HAP-1 (cell line): ENCODE data around the gene SLC9A1.

ENCODE experiments used
- DNase-seq, 2 experiments: peaks; one replicate each; pipeline ENCODE4 v3.0.0-alpha.2; 2016 to 2020; ENCODE audit warnings: low spot score in 2 of 2
- H3K27me3 ChIP-seq: fragments of 250-450 bp; sonication (Bioruptor Pico); 2 replicates; pipeline ENCODE4 v1.5.1; 2020; ENCODE audit warnings: low read depth, mild to moderate bottlenecking, moderate library complexity
- H3K36me3 ChIP-seq: fragments of 250-450 bp; sonication (Bioruptor Pico); replicated peaks from 2 replicates; pipeline ENCODE4 v1.5.1; 2020; ENCODE audit warnings: mild to moderate bottlenecking
- H3K4me1 ChIP-seq: fragments of 250-450 bp; sonication (Bioruptor Pico); 2 replicates; pipeline ENCODE4 v1.5.1; 2020; ENCODE audit warnings: mild to moderate bottlenecking
- H3K4me3 ChIP-seq: fragments of 250-450 bp; sonication (Bioruptor Pico); 2 replicates; pipeline ENCODE4 v1.5.1; 2020; ENCODE audit warnings: mild to moderate bottlenecking, moderate library complexity
- H3K9me3 ChIP-seq: fragments of 250-450 bp; sonication (Bioruptor Pico); 2 replicates; pipeline ENCODE4 v1.5.1; 2020; ENCODE audit warnings: mild to moderate bottlenecking, moderate library complexity
- in situ Hi-C: fragments of 300-500 bp; cut with MboI; formaldehyde crosslinking; loops from 3 replicates; pipeline ENCODE4 v1.14.3; 2020; ENCODE audit warnings: low sequenced_read_pairs, inconsistent platforms, mixed read lengths

SLC9A1 gene

GRCh38 chr1:27162090-27162489 is 7.2 kb upstream of the SLC9A1 start:
- Histone ChIP-seq H3K4me3 (no peak overlapping the region), H3K27me3 (no peaks in the 10 kb centered on the region), H3K36me3 (no peaks in the 10 kb centered on the region), H3K9me3 (no peaks in the 10 kb centered on the region), H3K4me1 (no peaks in the 10 kb centered on the region)
- in situ Hi-C loops: no loop called here
- no peak for DNase-seq

GRCh38 chr1:27161594-27161993 is 6.7 kb upstream of the SLC9A1 start:
- Histone ChIP-seq H3K4me3 (no peak overlapping the region), H3K27me3 (no peaks in the 10 kb centered on the region), H3K4me1 (no peaks in the 10 kb centered on the region), H3K36me3 (no peaks in the 10 kb centered on the region), H3K9me3 (no peaks in the 10 kb centered on the region)
- DNase-seq: no peak
- in situ Hi-C loops: no loop called here

GRCh38 chr1:27157194-27157593 is 2.3 kb upstream of the SLC9A1 start:
- H3K36me3 ChIP-seq: no peaks in the 10 kb centered on the region
- in situ Hi-C loops: no loop called here
- no peaks in the 10 kb centered on the region for H3K27me3 ChIP-seq
- H3K4me1 ChIP-seq: peaks cover 26% of the 10 kb centered on the region
- H3K4me3 ChIP-seq: no peak overlapping the region
- no peak for DNase-seq
- no peaks in the 10 kb centered on the region for H3K9me3 ChIP-seq

GRCh38 chr1:27154469-27154990 is 395 bp downstream of the SLC9A1 start:
- no peaks in the 10 kb centered on the region for H3K27me3 ChIP-seq
- DNase-seq: no peak
- H3K36me3 ChIP-seq: no peaks in the 10 kb centered on the region
- peak overlapping the region; percentile 57 for H3K4me3 ChIP-seq
- no peaks in the 10 kb centered on the region for H3K9me3 ChIP-seq
- peaks cover 27% of the 10 kb centered on the region for H3K4me1 ChIP-seq
- in situ Hi-C loops: no loop called here

- H3K9me3 ChIP-seq: no peaks in the 10 kb centered on the region
- H3K27me3 ChIP-seq: no peaks in the 10 kb centered on the region
- H3K4me1 ChIP-seq: peaks cover 27% of the 10 kb centered on the region
- H3K36me3 ChIP-seq: no peaks in the 10 kb centered on the region
- peak overlapping the region; percentile 57 for H3K4me3 ChIP-seq
- peak in 1 of 2 experiments; percentile 25 for DNase-seq
- in situ Hi-C loops: no loop called here
Observed at GRCh38 chr1:27153927-27154358, 982 bp downstream of the SLC9A1 start.

GRCh38 chr1:27153549-27153886 is 1.4 kb downstream of the SLC9A1 start:
- Histone ChIP-seq H3K4me3 (peak overlapping the region; percentile 57), H3K4me1 (peaks cover 27% of the 10 kb centered on the region), H3K27me3 (no peaks in the 10 kb centered on the region), H3K36me3 (no peaks in the 10 kb centered on the region), H3K9me3 (no peaks in the 10 kb centered on the region)
- in situ Hi-C loops: no loop called here
- DNase-seq: no peak

- DNase-seq: no peak
- H3K27me3 ChIP-seq: no peaks in the 10 kb centered on the region
- H3K4me1 ChIP-seq: peaks cover 27% of the 10 kb centered on the region
- peak overlapping the region; percentile 57 for H3K4me3 ChIP-seq
- no peaks in the 10 kb centered on the region for H3K9me3 ChIP-seq
- no peaks in the 10 kb centered on the region for H3K36me3 ChIP-seq
- in situ Hi-C loops: no loop called here
Observed at GRCh38 chr1:27152829-27153548, 1.9 kb downstream of the SLC9A1 start.

GRCh38 chr1:27152004-27152828 is 2.7 kb downstream of the SLC9A1 start:
- Histone ChIP-seq H3K36me3 (no peaks in the 10 kb centered on the region), H3K27me3 (no peaks in the 10 kb centered on the region), H3K4me1 (peaks cover 27% of the 10 kb centered on the region), H3K4me3 (peak overlapping the region; percentile 57; the same call in 1 of the 2 replicates), H3K9me3 (no peaks in the 10 kb centered on the region)
- in situ Hi-C loops: no loop called here
- DNase-seq: no peak

- Histone ChIP-seq H3K4me3 (no peak overlapping the region), H3K36me3 (no peaks in the 10 kb centered on the region)
Observed at GRCh38 chr1:27150641-27151040, 4.3 kb downstream of the SLC9A1 start.

GRCh38 chr1:27150183-27150582 is 4.7 kb downstream of the SLC9A1 start:
- Histone ChIP-seq H3K4me3 (no peak overlapping the region), H3K4me1 (peaks cover 23% of the 10 kb centered on the region), H3K9me3 (no peaks in the 10 kb centered on the region), H3K27me3 (no peaks in the 10 kb centered on the region), H3K36me3 (no peaks in the 10 kb centered on the region)
- no peak for DNase-seq
- in situ Hi-C loops: no loop called here

More at GRCh38 chr1:27150641-27151040, 4.3 kb downstream of the SLC9A1 start:
- in situ Hi-C loops: no loop called here
- no peaks in the 10 kb centered on the region for H3K9me3 ChIP-seq
- peaks cover 27% of the 10 kb centered on the region for H3K4me1 ChIP-seq
- no peaks in the 10 kb centered on the region for H3K27me3 ChIP-seq
- DNase-seq: no peak

GRCh38 chr1:27149762-27150113 is 5.2 kb downstream of the SLC9A1 start:
- H3K4me1 ChIP-seq: peaks cover 23% of the 10 kb centered on the region
- DNase-seq: no peak
- in situ Hi-C loops: no loop called here
- no peaks in the 10 kb centered on the region for H3K9me3 ChIP-seq
- no peaks in the 10 kb centered on the region for H3K27me3 ChIP-seq
- H3K4me3 ChIP-seq: no peak overlapping the region
- no peaks in the 10 kb centered on the region for H3K36me3 ChIP-seq

- Histone ChIP-seq H3K9me3 (no peaks in the 10 kb centered on the region), H3K27me3 (no peaks in the 10 kb centered on the region), H3K4me1 (peaks cover 21% of the 10 kb centered on the region), H3K4me3 (no peak overlapping the region), H3K36me3 (no peaks in the 10 kb centered on the region)
- no peak for DNase-seq
- in situ Hi-C loops: no loop called here
Observed at GRCh38 chr1:27149084-27149761, 5.7 kb downstream of the SLC9A1 start.

- no peak for DNase-seq
- Histone ChIP-seq H3K27me3 (no peaks in the 10 kb centered on the region), H3K9me3 (no peaks in the 10 kb centered on the region), H3K4me3 (no peak overlapping the region), H3K36me3 (no peaks in the 10 kb centered on the region), H3K4me1 (peaks cover 15% of the 10 kb centered on the region)
- in situ Hi-C loops: no loop called here
Observed at GRCh38 chr1:27148591-27148990, 6.3 kb downstream of the SLC9A1 start.
